C1 segment of cervical spinal cord (tissue), 14 donors: Measurements from ENCODE around the gene RPS27L.

Source experiments
- DNase-seq, 14 donors: peaks; one replicate each; lab custom pipeline; 2025; lab: John Stamatoyannopoulos, UW

Gene RPS27L

GRCh38 chr15:63157118-63157843 lies at the start of gene RPS27L:
TSS of gene RPS27L (minus strand) at chr15:63157477. CDS start at chr15:63157405, 72 bp downstream.
- DNase-seq, result peak; percentile 28 to 91 (median 86)

GRCh38 chr15:63206079-63206478 lies 48.8 kb upstream of the RPS27L start:
- no peak for DNase-seq

GRCh38 chr15:63203451-63204090 lies 46.3 kb upstream of the RPS27L start:
- no peak for DNase-seq

- DNase-seq, result no peak
Measured at GRCh38 chr15:63202861-63203260, 45.6 kb upstream of the RPS27L start.

GRCh38 chr15:63200464-63201249 lies 43.4 kb upstream of the RPS27L start:
- DNase-seq, result no peak

GRCh38 chr15:63198371-63199250 lies 41.3 kb upstream of the RPS27L start:
- DNase-seq, result no peak

GRCh38 chr15:63197626-63198025 lies 40.3 kb upstream of the RPS27L start:
- DNase-seq, result no peak

GRCh38 chr15:63196842-63197241 lies 39.6 kb upstream of the RPS27L start:
- no peak for DNase-seq

GRCh38 chr15:63195569-63196015 lies 38.3 kb upstream of the RPS27L start:
- DNase-seq, result no peak

- DNase-seq, result no peak
Measured at GRCh38 chr15:63194880-63195568, 37.7 kb upstream of the RPS27L start.

GRCh38 chr15:63194302-63194701 lies 37.0 kb upstream of the RPS27L start:
- DNase-seq, result no peak

- no peak for DNase-seq
Measured at GRCh38 chr15:63192619-63193206, 35.4 kb upstream of the RPS27L start.

GRCh38 chr15:63191895-63192618 lies 34.8 kb upstream of the RPS27L start:
- no peak for DNase-seq

- DNase-seq, result no peak
Measured at GRCh38 chr15:63190769-63191649, 33.7 kb upstream of the RPS27L start.

GRCh38 chr15:63189941-63190768 lies 32.9 kb upstream of the RPS27L start:
- DNase-seq, result peak in 3 of 14 donors; percentile 28 to 53 (median 34)

GRCh38 chr15:63188926-63189871 lies 31.9 kb upstream of the RPS27L start, which contains the start of gene RAB8B:
TSS of gene RAB8B (plus strand) at chr15:63189606. CDS start at chr15:63189625, 19 bp downstream.
- DNase-seq, result peak; percentile 53 to 99 (median 94)
